Measurements from ENCODE around the gene FRMD4B.

GRCh38 chr3:69371816-69372215 is 14.1 kb downstream of the FRMD4B start:
- no peak for TF ChIP-seq CTCF (IDR thresholded peaks at IDR 0.05)
- TF ChIP-seq POLR2A (IDR thresholded peaks at IDR 0.05) = no peak
